H1 (cell line): ENCODE measurements around the gene VPS26A. TPM values are rescaled to one million over a fixed set of nuclear protein-coding genes. Genes with fewer than 3 reads are reported as not detected.

Experiments used
- ASH2L ChIP-seq: fragments of 200-600, 300-600 bp; sonication (generic); IDR thresholded peaks from one replicate; pipeline ENCODE4 v1.7.1; 2017; ENCODE audit warnings: low read length
- E2F6 ChIP-seq: IDR thresholded peaks from 2 replicates; pipeline ENCODE4 v1.6.1; 2012; ENCODE audit warnings: inconsistent platforms
- EGR1 ChIP-seq: IDR thresholded peaks from 2 replicates; pipeline ENCODE4 v1.6.1; 2011; ENCODE audit warnings: low read depth, low read length, borderline replicate concordance
- TBP ChIP-seq: IDR thresholded peaks from 2 replicates; pipeline ENCODE4 v1.6.1; 2011; ENCODE audit warnings: low read depth, low read length, improper control_type of control experiment
- YY1 ChIP-seq: IDR thresholded peaks from 2 replicates; pipeline ENCODE4 v1.6.1; 2011; ENCODE audit warnings: low read depth, mild to moderate bottlenecking, low read length
- polyA plus RNA-seq, 7 experiments: library from polyadenylated mRNA; depleted of rRNA in 3 of 7; stranded (reverse) in 5 of 7; unstranded in 2 of 7; fragments of >200 nt in 5 of 7; fragments of 200-250 nt in 2 of 7; gene quantifications; 1 replicate in 5 of 7; 2 replicates in 1 of 7; 4 replicates in 1 of 7; pipeline versions ENCODE4 v1.2.1 to v1.2.3, GENCODE V29; 2011 to 2013; ENCODE audit warnings: missing spikeins in 2 of 7, mixed read lengths in 2 of 7
- total RNA-seq: library from RNA; stranded (reverse); fragmentation: NEBNext Ultra II Directional; extraction: Animal tissue kit (Norgen Biotek cat#: 25700); gene quantifications from 2 replicates; pipeline ENCODE4 v1.2.1, GENCODE V29; 2021

Gene VPS26A
- total and polyA plus RNA-seq, 2 of the 8 experiments (the other 6 are each of a cell fraction or from before 2014, with no cell fraction given), result 10.7 to 44.8 TPM

GRCh38 chr10:69074532-69074931 is 49.4 kb upstream of the VPS26A start (continued):
- TF ChIP-seq E2F6, result no peak
- no peak for TF ChIP-seq TBP
- TF ChIP-seq EGR1, result no peak
- TF ChIP-seq YY1, result no peak
- TF ChIP-seq ASH2L, result no peak
